K562 (cell line): Measurements from ENCODE around the gene MEF2C. TPM values are rescaled to one million over a fixed set of nuclear protein-coding genes. Genes with fewer than 3 reads are reported as not detected.

ENCODE experiments used
- ATAC-seq: fragments of 200-7000 bp; cut with Tn5 transposase; 3 replicates; pipeline ENCODE4 v1.9.1; 2020; ENCODE audit warnings: moderate library complexity
- BruUV-seq: library from RNA; stranded (reverse); fragments of 400-500 nt; replicated peaks from 2 replicates; lab custom pipeline; 2021; lab: Mats Ljungman, UMichigan
- CTCF ChIA-PET: fragments of 300-600 bp; formaldehyde crosslinking; extraction: SDS; loops from one replicate; lab custom pipeline; 2021; ENCODE audit warnings: low intra/inter-chr PET ratio; lab: Yijun Ruan, JAX
- POLR2A ChIA-PET: fragments of 300-600, 350-650 bp; sonication (Branson Sonifier 250); formaldehyde crosslinking; extraction: SDS; loops from one replicate; lab custom pipeline; 2021; ENCODE audit warnings: antibody characterized with exemption, inconsistent platforms; lab: Yijun Ruan, JAX
- DNase-seq, 4 experiments: peaks; one replicate each; pipeline versions ENCODE4 v3.0.0 to v3.0.0-alpha.2; 2011 to 2018; ENCODE audit warnings: low spot score in 3 of 4, mixed read lengths in 3 of 4; ENCODE audit errors: extremely low read depth in 1 of 4
- FAIRE-seq: peaks from 2 replicates; lab custom pipeline; 2011; peaks lifted over from hg19 to GRCh38; lab: Jason Lieb, UNC
- H2AFZ ChIP-seq: 2 replicates; pipeline ENCODE4 v1.6.0; 2011; ENCODE audit warnings: low read depth, low read length, control low read depth, inconsistent platforms
- H3K27ac ChIP-seq: fragments of 200-600 bp; 3 replicates; pipeline ENCODE4 v1.8.0; 2011; ENCODE audit warnings: low read depth, mild to moderate bottlenecking, control low read depth, inconsistent platforms, low read length, moderate library complexity, mixed read lengths; ENCODE audit errors: extremely low read depth
- H3K27me3 ChIP-seq, 2 experiments: fragments of 300-600 bp in 1 of 2; 2 replicates in 1 of 2; 3 replicates in 1 of 2; pipeline versions ENCODE4 v1.6.0 to v1.8.0; 2011; ENCODE audit warnings: inconsistent platforms in 2 of 2, low read length in 2 of 2, mild to moderate bottlenecking in 1 of 2, mixed read lengths in 1 of 2, moderate library complexity in 1 of 2; ENCODE audit not compliant: control insufficient read depth in 2 of 2, insufficient read depth in 2 of 2
- H3K36me3 ChIP-seq: fragments of 300-600 bp; 3 replicates; pipeline ENCODE4 v1.8.0; 2011; ENCODE audit warnings: mild to moderate bottlenecking, low read length, inconsistent platforms; ENCODE audit not compliant: control insufficient read depth, insufficient read depth
- H3K4me1 ChIP-seq, 2 experiments: fragments of 200-600 bp in 1 of 2; replicated peaks in 1 of 2; 2 replicates in 1 of 2; 3 replicates in 1 of 2; pipeline versions ENCODE4 v1.5.1 to v1.8.0; 2011; ENCODE audit warnings: inconsistent platforms in 2 of 2, low read length in 2 of 2, mild to moderate bottlenecking in 1 of 2, mixed read lengths in 1 of 2, moderate library complexity in 1 of 2; ENCODE audit not compliant: control insufficient read depth in 2 of 2, insufficient read depth in 2 of 2
- H3K4me2 ChIP-seq: 2 replicates; pipeline ENCODE4 v1.6.1; 2011; ENCODE audit warnings: low read length, control low read depth, inconsistent platforms, mixed read lengths; ENCODE audit not compliant: insufficient read depth
- H3K4me3 ChIP-seq: fragments of 200-600 bp; sonication (generic), shearing (Covaris generic); 2 replicates; pipeline ENCODE4 v1.5.1; 2016; ENCODE audit warnings: control low read depth, inconsistent platforms
- H3K79me2 ChIP-seq: fragments of 200-600 bp; 3 replicates; pipeline ENCODE4 v1.8.0; 2011; ENCODE audit warnings: low read length, inconsistent platforms; ENCODE audit not compliant: control insufficient read depth, insufficient read depth
- H3K9ac ChIP-seq, 2 experiments: 2 replicates each; pipeline versions ENCODE4 v1.6.0 to v1.6.1; 2011; ENCODE audit warnings: low read depth in 2 of 2, low read length in 2 of 2, control low read depth in 1 of 2, inconsistent platforms in 1 of 2, mild to moderate bottlenecking in 1 of 2, mixed read lengths in 1 of 2; ENCODE audit not compliant: insufficient read depth in 1 of 2
- H3K9me1 ChIP-seq: one replicate; pipeline ENCODE4 v1.6.0; 2011; ENCODE audit warnings: inconsistent platforms, mild to moderate bottlenecking, low read length, moderate library complexity; ENCODE audit not compliant: control insufficient read depth, insufficient read depth
- H3K9me3 ChIP-seq: replicated peaks from 2 replicates; pipeline ENCODE4 v1.5.1; 2011; ENCODE audit warnings: low read depth, low read length, inconsistent platforms; ENCODE audit not compliant: control insufficient read depth, insufficient read depth
- H4K20me1 ChIP-seq: replicated peaks from 2 replicates; pipeline ENCODE4 v1.6.1; 2011; ENCODE audit warnings: low read length, inconsistent platforms, mixed read lengths; ENCODE audit not compliant: control insufficient read depth, insufficient read depth
- BACH1 ChIP-seq: fragments of 200-800 bp; sonication (Bioruptor generic); IDR thresholded peaks from 2 replicates; pipeline ENCODE4 v1.6.1; 2016; ENCODE audit warnings: missing genetic modification characterization, missing compliant biosample characterization
- BCL6 ChIP-seq: fragments of 250-450 bp; sonication (Bioruptor Pico); IDR thresholded peaks from 2 replicates; pipeline ENCODE4 v1.4.0; 2020
- BCLAF1 ChIP-seq, 2 experiments: fragments of 450-650 bp in 1 of 2; IDR thresholded peaks; 2 replicates each; pipeline ENCODE4 v1.6.1; 2011 to 2017; ENCODE audit warnings: low read depth in 2 of 2, antibody characterized with exemption in 1 of 2, borderline replicate concordance in 1 of 2, low read length in 1 of 2, mild to moderate bottlenecking in 1 of 2, mixed read lengths in 1 of 2; ENCODE audit not compliant: control insufficient read depth in 1 of 2
- BRCA1 ChIP-seq, 2 experiments: fragments of 450-650 bp in 1 of 2; sonication (generic) in 1 of 2; formaldehyde crosslinking in 1 of 2; IDR thresholded peaks; 2 replicates each; pipeline versions ENCODE4 v1.5.0 to v1.6.1; 2017 to 2020; ENCODE audit warnings: mild to moderate bottlenecking in 1 of 2, missing genetic modification reagents in 1 of 2
- GTF2F1 ChIP-seq: IDR thresholded peaks from 2 replicates; pipeline ENCODE4 v1.6.1; 2011; ENCODE audit warnings: low read depth, low read length, improper control_type of control experiment
- HDAC2 ChIP-seq: fragments of 450-650 bp; IDR thresholded peaks from 2 replicates; pipeline ENCODE4 v1.6.1; 2016; ENCODE audit warnings: mild to moderate bottlenecking
- HNRNPH1 ChIP-seq: fragments of 200-400 bp; formaldehyde crosslinking; optimal IDR thresholded peaks from 2 replicates; pipeline ENCODE3; 2017; ENCODE audit warnings: low read depth, mild to moderate bottlenecking, low read length, moderate library complexity
- MCM7 ChIP-seq, 2 experiments: fragments of 450-650 bp; IDR thresholded peaks; 2 replicates each; pipeline ENCODE4 v1.6.1; 2016 to 2018
- MTF1 ChIP-seq: fragments of 250-450 bp; sonication (Bioruptor Pico); IDR thresholded peaks from 2 replicates; pipeline ENCODE4 v1.9.0; 2021; ENCODE audit warnings: moderate library complexity, mild to moderate bottlenecking, inconsistent platforms, borderline replicate concordance
- USF2 ChIP-seq: sonication (generic); formaldehyde crosslinking; IDR thresholded peaks from 2 replicates; pipeline ENCODE4 v1.5.0; 2020; ENCODE audit warnings: missing genetic modification reagents
- ZBTB33 ChIP-seq: sonication (generic); formaldehyde crosslinking; IDR thresholded peaks from 2 replicates; pipeline ENCODE4 v1.8.1; 2023; ENCODE audit warnings: mild to moderate bottlenecking, missing genetic modification reagents
- ZFPM2 ChIP-seq: fragments of 250-450 bp; sonication (Bioruptor Pico); IDR thresholded peaks from 2 replicates; pipeline ENCODE4 v1.5.1; 2022; ENCODE audit warnings: mild to moderate bottlenecking
- ZNF232 ChIP-seq: sonication (generic); formaldehyde crosslinking; IDR thresholded peaks from 2 replicates; pipeline ENCODE4 v1.8.0; 2022; ENCODE audit warnings: mild to moderate bottlenecking, missing genetic modification reagents
- WGBS: fragments of 100-300 bp; shearing (Covaris generic); methylation state at CpG from one replicate; pipeline ENCODE4 v1.1.6; 2016; ENCODE audit warnings: low coverage, mixed read lengths; ENCODE audit not compliant: insufficient coverage; ENCODE audit errors: missing lambda C conversion rate; 5-methylcytosine and 5-hydroxymethylcytosine counted together
- in situ Hi-C: fragments of 300-500 bp; cut with MboI; formaldehyde crosslinking; loops from 4 replicates; pipeline ENCODE4 v1.15.0; 2018; ENCODE audit warnings: inconsistent platforms, mixed read lengths
- intact Hi-C: fragments of 100-400 bp; cut with micrococcal nuclease; formaldehyde crosslinking; loops from 2 replicates; pipeline ENCODE4 v1.14.2; 2022
- polyA plus RNA-seq, 8 experiments: library from polyadenylated mRNA; depleted of rRNA in 4 of 8; stranded (reverse) in 5 of 8; unstranded in 3 of 8; fragments of >200 nt; fragmentation: Nextera tagmentation in 2 of 8; fragmentation: Illumina TruSeq in 1 of 8; extraction: Ambion mirVana in 2 of 8; extraction: Trizol in 1 of 8; gene quantifications; 2 replicates each; pipeline versions ENCODE4 v1.2.1 to v1.2.3, GENCODE V29; 2011 to 2014; ENCODE audit warnings: inconsistent platforms in 1 of 8, missing spikeins in 1 of 8
- total RNA-seq, 7 experiments: library from RNA; depleted of rRNA in 6 of 7; stranded (reverse); fragments of >200 nt in 6 of 7; fragmentation: Illumina TruSeq in 2 of 7; extraction: Trizol in 2 of 7; gene quantifications; 2 replicates each; pipeline versions ENCODE4 v1.2.1 to v1.2.3, GENCODE V29; 2011 to 2021; ENCODE audit warnings: low replicate concordance in 1 of 7

MEF2C gene
- total and polyA plus RNA-seq, 9 of the 15 experiments (the other 6 are each of a cell fraction or from before 2014, with no cell fraction given) = 25.1 to 67.8 (median 58.3) TPM

- Histone ChIP-seq H4K20me1 (no peaks in the 10 kb centered on the region), H2AFZ (no peak overlapping the region), H3K9ac (no peak overlapping the region), H3K27ac (no peak overlapping the region), H3K9me3 (no peaks in the 10 kb centered on the region), H3K79me2 (peaks cover 15% of the 10 kb centered on the region), H3K4me1 (no peaks in the 10 kb centered on the region; a peak in 1 of 5 replicates), H3K9me1 (no peaks in the 10 kb centered on the region), H3K36me3 (no peaks in the 10 kb centered on the region), H3K4me3 (no peak overlapping the region), H3K4me2 (no peak overlapping the region), H3K27me3 (no peaks in the 10 kb centered on the region)
- ChIA-PET POLR2A (no interaction called here), CTCF (no interaction called here)
- 51% methylated on average over 8 of the region's 8 CpGs for WGBS
- in situ Hi-C loops = no loop called here
- BruUV-seq = no TSS peak
- FAIRE-seq (no peak), ATAC-seq (no peak), DNase-seq (no peak)
- intact Hi-C loops = no loop called here
- TF ChIP-seq BACH1 (tag) (no peak), BCL6 (CRISPR knock-in tag) (no peak), ZFPM2 (CRISPR knock-in tag) (no peak), ZNF232 (CRISPR knock-in tag) (no peak), MCM7 (IDR thresholded peaks at IDR 0.05) (no peak), HNRNPH1 (no peak), MTF1 (CRISPR knock-in tag) (no peak), BCLAF1 (IDR thresholded peaks at IDR 0.05; ENCODE audit: borderline replicate concordance in 1 of 2, control insufficient read depth in 1 of 2, low read depth in 2 of 2, low read length in 1 of 2) (no peak), USF2 (CRISPR knock-in tag) (no peak), HDAC2 (no peak), GTF2F1 (no peak), BRCA1 (IDR thresholded peaks at IDR 0.05) (no peak), BRCA1 (CRISPR knock-in tag; IDR thresholded peaks at IDR 0.05) (no peak), ZBTB33 (no peak)
Measured at GRCh38 chr5:88845081-88845697, 37.8 kb downstream of the MEF2C start.
